Nephron (organoid): ENCODE measurements around the gene ACSL5.

Experiments used
- H3K27ac Mint-ChIP-seq, 3 experiments: 2 replicates each; pipeline ENCODE4 v1.8.0; 2020; ENCODE audit warnings: mixed read lengths in 3 of 3, mild to moderate bottlenecking in 2 of 3, moderate library complexity in 1 of 3
- H3K27me3 Mint-ChIP-seq: 2 replicates; pipeline ENCODE4 v1.8.0; 2021; ENCODE audit warnings: low read depth, mild to moderate bottlenecking, moderate library complexity, mixed read lengths
- H3K36me3 Mint-ChIP-seq: 2 replicates; pipeline ENCODE4 v1.8.0; 2020; ENCODE audit warnings: low read depth, mixed read lengths
- H3K4me1 Mint-ChIP-seq: 2 replicates; pipeline ENCODE4 v1.8.0; 2020; ENCODE audit warnings: mixed read lengths
- H3K4me3 Mint-ChIP-seq, 3 experiments: 2 replicates each; pipeline ENCODE4 v1.8.0; 2020; ENCODE audit warnings: mild to moderate bottlenecking in 3 of 3, mixed read lengths in 3 of 3, moderate library complexity in 2 of 3
- H3K9me3 Mint-ChIP-seq: 2 replicates; pipeline ENCODE4 v1.8.0; 2020; ENCODE audit warnings: mixed read lengths
- TF ChIP-seq, protein P1 (sequence below), 3 experiments: fragments of 200-600 bp; sonication (generic); IDR thresholded peaks; one replicate each; pipeline ENCODE4 v1.5.0; 2021; ENCODE audit warnings: antibody characterized with exemption in 3 of 3; ENCODE audit not compliant: unreplicated experiment in 3 of 3

Gene ACSL5

DNA sequence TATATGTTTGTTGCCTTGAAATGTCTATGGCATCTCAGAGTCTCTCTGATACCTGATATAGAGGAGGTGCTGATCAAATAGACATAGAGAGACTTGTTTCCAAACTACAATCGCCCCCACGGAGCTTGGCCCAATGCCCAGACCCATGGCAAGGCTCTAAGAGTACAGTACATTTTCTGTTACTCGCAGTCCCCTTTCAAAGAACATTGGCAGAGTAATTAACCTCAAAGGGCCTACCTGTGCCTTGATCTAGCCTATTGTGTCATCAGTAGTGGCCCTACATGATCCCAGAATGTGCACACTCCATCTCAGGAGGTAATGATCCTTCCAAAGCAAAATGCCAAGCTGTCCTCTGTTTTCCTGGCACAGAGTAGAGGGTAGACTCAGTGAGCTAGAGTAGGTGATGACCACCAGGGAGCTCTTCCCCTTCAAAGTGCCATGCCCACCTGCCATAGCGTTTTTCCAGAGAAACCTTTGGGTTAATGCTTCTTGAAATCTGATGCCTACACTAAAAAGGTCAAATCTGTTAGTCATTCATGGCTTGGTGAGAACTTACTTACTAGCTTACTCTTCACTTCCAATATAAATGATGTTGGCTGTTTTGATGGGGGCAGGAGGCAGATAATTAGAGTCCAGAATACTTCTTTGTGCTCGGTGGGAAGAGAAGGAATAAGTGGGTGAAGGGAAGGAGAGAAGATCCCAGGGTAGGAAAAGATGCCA is 41.2 kb upstream of the ACSL5 start:
- Mint-ChIP-seq H3K27me3 (peaks cover under 1% of the 10 kb centered on the region), H3K4me1 (peaks cover 10% of the 10 kb centered on the region), H3K36me3 (no peaks in the 10 kb centered on the region), H3K9me3 (no peaks in the 10 kb centered on the region), H3K27ac (no peak overlapping the region), H3K4me3 (no peak overlapping the region)
- TF ChIP-seq, protein P1, sequence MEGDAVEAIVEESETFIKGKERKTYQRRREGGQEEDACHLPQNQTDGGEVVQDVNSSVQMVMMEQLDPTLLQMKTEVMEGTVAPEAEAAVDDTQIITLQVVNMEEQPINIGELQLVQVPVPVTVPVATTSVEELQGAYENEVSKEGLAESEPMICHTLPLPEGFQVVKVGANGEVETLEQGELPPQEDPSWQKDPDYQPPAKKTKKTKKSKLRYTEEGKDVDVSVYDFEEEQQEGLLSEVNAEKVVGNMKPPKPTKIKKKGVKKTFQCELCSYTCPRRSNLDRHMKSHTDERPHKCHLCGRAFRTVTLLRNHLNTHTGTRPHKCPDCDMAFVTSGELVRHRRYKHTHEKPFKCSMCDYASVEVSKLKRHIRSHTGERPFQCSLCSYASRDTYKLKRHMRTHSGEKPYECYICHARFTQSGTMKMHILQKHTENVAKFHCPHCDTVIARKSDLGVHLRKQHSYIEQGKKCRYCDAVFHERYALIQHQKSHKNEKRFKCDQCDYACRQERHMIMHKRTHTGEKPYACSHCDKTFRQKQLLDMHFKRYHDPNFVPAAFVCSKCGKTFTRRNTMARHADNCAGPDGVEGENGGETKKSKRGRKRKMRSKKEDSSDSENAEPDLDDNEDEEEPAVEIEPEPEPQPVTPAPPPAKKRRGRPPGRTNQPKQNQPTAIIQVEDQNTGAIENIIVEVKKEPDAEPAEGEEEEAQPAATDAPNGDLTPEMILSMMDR (IDR thresholded peaks at IDR 0.05; ENCODE audit: unreplicated experiment in 3 of 3): no peak

DNA sequence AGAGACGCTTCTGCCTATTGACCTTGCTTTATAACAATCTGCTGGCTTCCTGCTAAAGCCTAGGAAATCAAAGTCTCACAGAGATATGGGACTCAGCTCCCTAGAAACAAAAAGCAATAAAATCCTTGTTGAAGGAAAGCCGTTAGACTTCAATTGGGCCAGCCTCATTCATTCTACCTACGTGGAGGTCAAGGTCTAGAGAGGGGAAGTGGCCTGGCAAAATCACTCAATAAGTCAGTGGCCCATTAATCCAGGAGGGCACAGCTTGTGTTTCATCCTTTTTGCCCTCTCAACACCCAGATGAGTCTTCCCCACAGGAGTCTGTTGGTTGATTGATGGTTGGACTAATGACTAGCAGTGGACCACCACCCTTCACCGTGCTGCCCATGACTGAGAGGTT is 40.5 kb upstream of the ACSL5 start:
- H3K4me3 Mint-ChIP-seq: no peak overlapping the region
- H3K9me3 Mint-ChIP-seq: no peaks in the 10 kb centered on the region
- no peaks in the 10 kb centered on the region for H3K27me3 Mint-ChIP-seq
- peaks cover 10% of the 10 kb centered on the region for H3K4me1 Mint-ChIP-seq
- TF ChIP-seq, protein P1 (IDR thresholded peaks at IDR 0.05; ENCODE audit: unreplicated experiment in 3 of 3): no peak
- no peaks in the 10 kb centered on the region for H3K36me3 Mint-ChIP-seq
- H3K27ac Mint-ChIP-seq: no peak overlapping the region

DNA sequence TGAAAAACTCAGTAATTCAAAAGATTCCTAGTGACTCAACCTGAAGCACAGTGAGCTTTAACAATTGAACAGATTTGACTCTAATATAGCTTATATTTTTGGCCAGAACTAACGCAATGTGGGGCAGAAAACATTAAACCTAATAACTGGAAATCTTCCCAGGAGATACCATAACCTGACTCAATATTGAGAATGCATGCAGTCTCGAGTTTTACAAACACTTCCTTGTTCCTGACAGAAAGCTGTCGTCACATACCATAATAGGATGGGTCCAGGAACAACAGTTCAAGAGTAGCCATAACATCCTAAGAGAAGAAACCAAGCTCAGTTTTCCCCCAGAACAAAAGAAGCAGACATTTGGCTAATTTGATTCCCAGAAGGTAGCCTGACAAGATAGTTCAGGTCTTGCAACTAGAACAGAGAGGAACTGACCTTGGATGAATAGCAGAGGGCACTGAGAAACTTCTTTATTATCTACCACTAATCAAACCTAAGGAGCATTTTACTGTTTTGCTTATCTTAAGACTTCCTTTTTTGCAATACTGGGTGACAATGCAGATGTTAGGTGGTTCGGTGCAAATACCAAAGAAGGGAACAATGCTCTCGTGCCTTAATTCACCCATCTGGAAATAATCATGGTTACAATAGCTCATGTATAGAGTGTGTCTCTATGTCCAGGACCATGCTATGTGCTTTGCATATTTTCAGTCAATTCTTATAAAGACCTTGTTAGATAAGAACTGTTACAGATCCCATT is 38.6 kb upstream of the ACSL5 start:
- H3K4me3 Mint-ChIP-seq: no peak overlapping the region
- H3K4me1 Mint-ChIP-seq: peaks cover 8% of the 10 kb centered on the region
- H3K27me3 Mint-ChIP-seq: no peaks in the 10 kb centered on the region

DNA sequence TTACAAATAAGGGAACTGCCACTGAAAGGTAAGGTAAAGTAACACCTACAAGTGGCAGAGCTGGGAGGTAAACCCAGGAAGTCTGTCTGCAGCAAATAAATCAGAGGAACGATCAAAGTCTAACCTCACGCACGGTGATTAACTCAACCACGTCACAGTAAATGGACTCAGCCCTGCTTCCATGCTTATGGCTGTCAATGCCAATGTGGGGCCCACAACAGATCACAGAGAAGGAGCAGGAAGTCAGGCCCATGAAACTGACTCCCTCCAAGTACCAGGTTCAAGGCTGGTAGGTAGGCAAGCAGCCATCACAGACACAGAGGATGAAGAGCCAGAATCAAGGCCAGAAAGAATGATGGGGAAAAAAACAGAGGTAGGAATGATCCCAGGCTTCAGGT is 38.0 kb upstream of the ACSL5 start:
- Mint-ChIP-seq H3K27me3 (no peaks in the 10 kb centered on the region), H3K27ac (no peak overlapping the region), H3K4me3 (no peak overlapping the region), H3K36me3 (no peaks in the 10 kb centered on the region), H3K4me1 (peaks cover 4% of the 10 kb centered on the region), H3K9me3 (no peaks in the 10 kb centered on the region)
- TF ChIP-seq, protein P1 (IDR thresholded peaks at IDR 0.05; ENCODE audit: unreplicated experiment in 3 of 3): no peak

More for the DNA sequence above, 38.6 kb upstream of the ACSL5 start:
- TF ChIP-seq, protein P1 (IDR thresholded peaks at IDR 0.05; ENCODE audit: unreplicated experiment in 3 of 3): no peak
- Mint-ChIP-seq H3K9me3 (no peaks in the 10 kb centered on the region), H3K27ac (no peak overlapping the region), H3K36me3 (no peaks in the 10 kb centered on the region)

DNA sequence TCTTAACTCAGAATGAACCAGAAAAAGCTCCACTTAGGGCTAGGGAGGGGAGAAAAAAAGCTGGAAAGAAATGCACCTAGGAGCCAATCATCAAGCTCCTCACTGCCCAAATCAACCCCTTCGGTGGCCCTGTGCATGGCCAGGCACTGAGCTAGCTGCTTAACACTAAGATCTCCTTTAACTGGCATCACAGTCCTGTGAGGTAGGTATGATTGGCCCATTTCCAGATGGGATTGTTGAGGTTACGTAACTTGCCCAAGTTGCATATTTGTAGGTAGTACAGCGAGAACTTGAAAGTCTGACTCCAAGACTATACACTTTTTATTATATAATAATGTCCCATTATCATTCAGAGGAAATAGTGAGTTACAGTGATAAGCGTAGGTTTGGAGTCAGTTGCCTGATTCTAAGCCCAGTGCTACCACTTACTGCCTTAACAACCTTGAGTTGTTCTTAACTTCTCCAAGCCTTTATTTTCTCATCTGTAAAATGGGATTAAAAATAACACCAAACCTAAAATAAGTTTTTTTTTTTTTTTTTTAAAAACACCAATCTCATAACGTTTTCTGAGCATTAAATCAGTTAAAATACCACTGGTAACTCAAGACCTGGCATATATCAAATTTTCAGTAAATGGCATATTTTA is 37.2 kb upstream of the ACSL5 start:
- TF ChIP-seq, protein P1 (IDR thresholded peaks at IDR 0.05; ENCODE audit: unreplicated experiment in 3 of 3): no peak
- Mint-ChIP-seq H3K4me3 (no peak overlapping the region), H3K36me3 (no peaks in the 10 kb centered on the region), H3K27ac (no peak overlapping the region), H3K4me1 (no peaks in the 10 kb centered on the region), H3K9me3 (no peaks in the 10 kb centered on the region), H3K27me3 (no peaks in the 10 kb centered on the region)
